Measurements from ENCODE around the gene SNORC. TPM values are rescaled to one million over a fixed set of nuclear protein-coding genes. Genes with fewer than 3 reads are reported as not detected.

Gene SNORC
- polyA plus RNA-seq, 4 donors: 1.2 to 2.4 (median 1.7) TPM

DNA sequence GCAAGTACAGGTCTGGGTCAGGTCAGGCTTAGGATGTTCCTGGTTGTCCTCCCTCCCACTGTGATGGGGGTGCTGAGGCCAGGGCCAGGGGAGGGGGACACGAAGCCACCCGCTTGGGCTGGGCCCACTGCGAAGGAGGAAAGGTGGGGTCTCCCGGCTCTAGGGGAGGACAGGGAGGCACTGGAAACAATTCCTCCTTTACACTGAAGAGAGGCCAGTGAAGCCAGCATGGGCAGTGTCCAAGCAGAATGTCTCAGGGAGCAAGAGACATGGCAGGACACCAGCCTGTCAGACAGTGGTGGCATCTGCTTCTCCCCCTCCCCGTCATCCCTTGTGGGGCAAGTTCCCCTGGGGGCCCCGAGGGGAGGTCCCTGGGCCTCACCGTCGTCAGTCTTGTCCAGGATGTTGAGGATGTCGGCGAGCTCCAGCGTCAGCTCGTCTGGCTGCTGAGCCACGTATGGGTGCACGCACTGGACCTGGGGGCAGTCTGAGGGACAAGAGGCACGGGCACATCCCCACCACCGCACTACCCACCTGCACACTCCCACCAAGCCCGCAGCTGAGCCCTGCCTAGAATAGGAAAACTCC lies 10.8 kb downstream of the SNORC start:
- no peak for DNase-seq (ENCODE audit: low read depth in 4 of 4, low spot score in 3 of 4)

DNA sequence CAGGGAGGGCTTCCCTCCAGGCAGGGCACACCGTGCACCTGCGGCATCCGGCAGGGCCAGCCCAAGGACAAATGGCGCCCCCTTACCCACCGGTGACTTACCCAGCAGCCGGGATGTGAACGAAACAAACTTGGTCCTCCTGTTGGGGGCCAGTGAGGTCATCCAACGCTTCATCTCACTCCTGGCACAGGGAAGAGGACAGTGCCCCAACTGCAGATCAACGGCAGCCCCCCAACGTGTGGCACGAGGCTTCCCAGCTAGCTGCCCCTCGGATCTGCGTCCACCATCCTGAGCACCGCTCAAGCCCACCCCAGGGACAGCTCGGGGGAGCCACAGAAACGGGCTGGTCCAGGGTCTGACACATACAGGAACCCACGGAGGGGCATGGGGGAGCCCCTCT lies 12.0 kb downstream of the SNORC start:
- DNase-seq (ENCODE audit: low read depth in 4 of 4, low spot score in 3 of 4): no peak

DNA sequence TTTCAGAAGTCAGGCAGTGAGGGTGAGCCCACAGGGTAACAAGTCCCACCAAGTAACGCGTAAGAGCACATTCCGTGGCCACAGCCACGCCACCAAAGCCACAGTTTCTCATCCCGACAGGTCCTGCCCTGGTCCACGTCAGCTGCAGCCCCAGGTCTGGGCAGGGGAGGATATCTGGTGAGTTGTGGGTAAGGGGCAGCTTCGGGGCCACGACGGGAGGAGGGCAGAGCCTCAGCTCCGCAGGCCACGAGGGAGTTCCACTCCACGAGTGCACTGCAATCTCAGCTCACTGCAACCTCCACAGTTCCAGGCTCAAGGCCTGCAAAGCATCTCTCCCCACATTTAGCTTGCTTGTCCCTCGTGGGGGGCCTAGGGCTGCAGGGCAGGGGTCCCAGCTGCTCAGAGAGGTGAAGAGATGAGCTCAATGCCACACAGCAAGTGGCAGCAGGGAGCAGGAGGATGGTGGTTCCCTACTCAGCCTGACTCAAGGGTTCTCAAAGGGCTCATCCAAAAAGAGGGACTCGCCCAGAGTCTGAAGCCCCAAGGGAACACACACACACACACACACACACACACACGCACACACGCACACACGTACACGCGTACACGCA lies 12.5 kb downstream of the SNORC start:
- DNase-seq (ENCODE audit: low read depth in 4 of 4, low spot score in 3 of 4): no peak

DNA sequence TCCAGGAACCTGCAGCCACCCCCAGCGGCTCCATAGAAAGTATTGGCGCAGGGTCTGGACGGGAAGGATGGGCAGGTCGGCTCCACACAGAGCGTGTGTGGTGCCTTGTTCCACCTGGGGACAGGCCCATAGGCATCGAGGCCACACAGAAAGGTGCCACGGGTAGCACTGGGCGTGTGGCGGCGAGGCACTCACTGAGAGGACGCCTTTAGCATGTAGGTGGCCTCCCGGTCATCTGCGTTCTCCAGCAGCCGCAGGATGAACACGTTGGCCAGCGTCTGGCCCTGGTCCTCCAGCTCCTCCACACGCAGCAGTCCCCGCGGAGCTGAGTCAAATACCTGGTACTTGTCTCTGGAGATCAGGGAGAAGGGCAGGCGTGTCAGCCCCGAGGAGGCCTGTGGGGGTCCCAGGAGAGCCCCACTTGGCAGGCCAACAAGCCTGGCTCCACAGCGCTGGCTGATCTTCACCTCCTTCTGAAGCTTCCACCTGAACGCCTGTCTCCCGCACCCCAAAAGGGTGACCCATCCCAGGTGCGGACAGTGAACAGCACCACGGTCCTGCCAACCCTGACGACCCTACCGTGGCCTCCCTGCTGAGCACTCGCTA lies 13.2 kb downstream of the SNORC start:
- no peak for DNase-seq (ENCODE audit: low read depth in 4 of 4, low spot score in 3 of 4)

DNA sequence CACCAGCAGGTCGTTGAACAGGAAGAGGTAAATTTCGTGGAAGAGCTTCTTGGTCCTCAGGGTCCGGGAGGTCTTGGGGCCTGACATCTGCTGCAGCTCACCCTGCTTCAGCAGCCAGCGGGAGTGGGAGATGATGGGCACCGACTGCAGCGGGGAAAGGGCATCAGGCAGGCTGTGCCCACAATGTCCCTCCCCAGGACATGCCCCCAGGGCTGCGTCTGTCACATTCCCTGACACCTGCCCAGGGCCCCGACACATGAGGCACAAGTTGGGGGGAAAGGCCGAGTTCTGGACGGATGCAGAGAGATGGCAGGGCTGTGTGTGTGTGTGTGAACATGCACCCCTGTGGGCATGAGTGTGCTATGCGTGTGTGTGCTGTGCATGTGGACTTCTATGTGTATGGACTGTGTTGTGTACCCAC lies 13.9 kb downstream of the SNORC start:
- DNase-seq (ENCODE audit: low read depth in 4 of 4, low spot score in 3 of 4): no peak

DNA sequence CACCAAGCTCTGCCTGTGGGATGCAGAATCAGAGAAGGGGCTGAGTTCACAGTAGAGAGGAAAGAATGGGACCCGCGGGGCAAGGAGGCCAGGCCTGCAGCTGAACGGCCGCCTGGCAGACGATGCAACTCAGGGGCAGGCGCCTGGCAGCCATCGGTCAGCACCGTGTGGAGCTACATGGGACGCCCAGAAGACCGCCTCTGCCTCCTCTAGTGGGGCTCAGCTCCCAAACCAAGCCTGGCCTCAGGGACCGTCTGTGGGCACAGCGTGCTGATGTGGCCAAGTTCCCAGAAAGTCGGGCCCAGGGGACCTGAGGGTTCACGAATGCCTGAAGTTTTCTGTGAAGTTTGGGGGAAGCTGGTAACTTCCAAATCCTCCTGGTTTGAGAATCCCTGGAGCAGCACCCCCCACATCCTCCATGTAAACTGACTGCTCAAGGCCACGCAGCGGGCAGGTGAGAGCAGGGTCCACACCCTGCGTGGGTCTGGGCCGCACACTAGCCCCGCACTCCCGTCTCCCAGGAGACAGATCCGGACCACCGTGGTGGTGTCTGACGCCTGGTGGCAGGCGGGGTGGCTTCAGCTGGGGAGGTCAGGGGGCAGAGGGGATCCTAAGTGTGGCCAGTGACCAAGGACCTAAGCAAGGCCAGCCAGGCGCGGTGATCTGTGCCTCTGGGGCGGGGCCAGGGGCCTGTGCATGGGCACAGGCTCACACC lies 14.6 kb downstream of the SNORC start:
- DNase-seq (ENCODE audit: low read depth in 4 of 4, low spot score in 3 of 4): no peak

DNA sequence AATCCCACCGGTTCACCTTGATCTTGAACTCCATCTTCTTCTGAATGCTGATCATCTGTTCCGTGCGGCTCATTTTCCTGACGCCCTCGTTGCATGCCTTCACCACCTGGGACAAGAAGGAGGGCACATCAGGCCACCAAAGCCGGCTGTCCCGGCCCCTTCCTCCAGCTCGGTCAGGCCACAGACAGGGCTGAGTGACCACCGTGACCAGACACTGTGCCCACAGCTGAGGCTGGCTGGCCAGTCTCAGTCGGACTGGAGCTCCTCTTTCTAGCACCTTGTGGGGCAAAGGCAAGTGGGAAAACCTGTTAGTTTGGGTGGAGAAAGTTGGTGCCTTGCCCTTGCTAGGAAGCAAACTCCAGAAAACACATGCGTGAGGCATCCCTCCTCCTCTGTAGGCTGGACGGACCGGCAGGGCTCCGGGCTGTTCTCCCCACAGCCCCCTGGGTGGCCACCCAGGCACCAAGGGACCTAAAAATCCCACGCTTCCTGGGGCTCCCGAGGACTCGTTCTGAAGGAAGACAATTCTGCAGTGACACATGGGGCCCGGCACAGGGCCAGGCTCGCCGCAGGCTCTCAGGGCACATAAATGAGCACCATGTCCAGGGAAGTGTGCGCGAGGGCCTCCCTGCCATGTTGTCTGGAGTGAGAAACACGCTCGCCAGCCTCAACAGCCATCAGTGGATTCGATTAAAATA lies 15.3 kb downstream of the SNORC start:
- DNase-seq (ENCODE audit: low read depth in 4 of 4, low spot score in 3 of 4): no peak

DNA sequence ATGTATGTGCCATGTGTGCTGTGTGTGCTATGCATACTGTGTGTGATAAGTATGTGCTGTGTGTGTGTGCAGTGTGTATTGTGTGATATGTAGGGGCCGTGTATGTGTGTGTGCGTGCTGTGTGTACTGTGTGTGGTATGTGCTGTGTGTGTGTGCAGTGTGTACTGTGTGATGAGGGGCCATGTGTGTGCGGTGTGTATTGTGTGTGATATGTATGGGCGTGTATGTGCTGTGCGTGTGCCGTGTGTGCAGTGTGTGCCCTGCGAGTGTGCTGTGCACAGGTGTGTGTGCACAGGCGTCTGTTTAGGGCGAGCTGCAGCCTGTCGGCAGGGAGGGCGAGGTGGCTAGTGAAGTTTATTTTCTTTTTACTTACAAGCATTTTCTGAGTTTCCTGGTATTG lies 16.1 kb downstream of the SNORC start:
- DNase-seq (ENCODE audit: low read depth in 4 of 4, low spot score in 3 of 4): no peak

DNA sequence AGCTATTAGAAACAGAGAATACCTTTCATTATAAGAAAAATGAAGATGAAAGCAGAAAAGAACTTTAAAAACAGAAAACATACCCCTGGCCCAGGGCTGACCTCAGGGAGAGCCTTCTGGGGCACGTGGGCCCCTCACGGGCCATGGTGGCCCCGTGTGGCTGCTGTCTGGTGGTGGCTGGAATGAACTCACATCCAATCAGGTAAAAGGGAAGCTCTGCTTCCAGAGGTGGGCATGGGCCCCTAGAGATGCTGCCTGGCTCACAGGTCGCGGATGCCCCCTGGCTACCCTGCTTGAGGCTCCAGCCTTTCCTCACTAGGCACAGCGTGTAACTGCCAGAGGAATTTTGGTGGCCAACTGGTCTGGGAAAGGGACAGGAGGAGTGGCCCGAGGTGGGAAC lies 16.6 kb downstream of the SNORC start:
- DNase-seq (ENCODE audit: low read depth in 4 of 4, low spot score in 3 of 4): no peak

DNA sequence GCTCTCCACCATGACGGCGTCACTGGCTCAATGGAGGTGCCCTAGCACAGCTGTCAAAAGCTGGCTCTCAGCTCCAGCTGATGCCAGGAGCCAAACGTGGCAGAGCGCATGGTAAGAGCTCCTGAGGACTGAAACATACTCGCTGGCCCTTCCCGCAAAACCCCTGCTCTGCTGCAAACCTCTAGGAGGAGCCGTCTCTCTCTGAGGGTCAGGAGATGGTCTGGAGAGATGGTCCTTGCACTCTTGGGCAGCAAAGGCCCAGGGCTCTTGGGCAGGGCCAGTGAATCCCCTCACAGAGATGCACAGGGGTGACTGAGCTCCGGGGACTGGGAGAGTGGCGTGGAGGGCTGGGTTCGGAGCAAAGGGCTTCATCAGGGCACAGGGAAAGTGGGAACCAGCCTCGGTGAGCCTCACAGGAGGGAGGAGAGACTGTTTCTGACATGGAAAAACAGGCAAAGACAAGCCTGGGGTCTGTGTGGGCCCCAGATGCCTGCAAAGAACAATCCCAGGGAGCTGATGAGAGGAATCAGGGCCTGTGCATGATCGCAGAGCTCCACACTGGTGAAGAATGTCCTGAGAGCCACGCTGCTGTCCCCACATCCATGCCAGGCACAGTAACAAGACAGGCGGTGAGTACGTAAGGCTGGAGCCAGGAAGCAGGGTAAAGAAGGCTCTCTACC lies 17.2 kb downstream of the SNORC start:
- DNase-seq (ENCODE audit: low read depth in 4 of 4, low spot score in 3 of 4): no peak

DNA sequence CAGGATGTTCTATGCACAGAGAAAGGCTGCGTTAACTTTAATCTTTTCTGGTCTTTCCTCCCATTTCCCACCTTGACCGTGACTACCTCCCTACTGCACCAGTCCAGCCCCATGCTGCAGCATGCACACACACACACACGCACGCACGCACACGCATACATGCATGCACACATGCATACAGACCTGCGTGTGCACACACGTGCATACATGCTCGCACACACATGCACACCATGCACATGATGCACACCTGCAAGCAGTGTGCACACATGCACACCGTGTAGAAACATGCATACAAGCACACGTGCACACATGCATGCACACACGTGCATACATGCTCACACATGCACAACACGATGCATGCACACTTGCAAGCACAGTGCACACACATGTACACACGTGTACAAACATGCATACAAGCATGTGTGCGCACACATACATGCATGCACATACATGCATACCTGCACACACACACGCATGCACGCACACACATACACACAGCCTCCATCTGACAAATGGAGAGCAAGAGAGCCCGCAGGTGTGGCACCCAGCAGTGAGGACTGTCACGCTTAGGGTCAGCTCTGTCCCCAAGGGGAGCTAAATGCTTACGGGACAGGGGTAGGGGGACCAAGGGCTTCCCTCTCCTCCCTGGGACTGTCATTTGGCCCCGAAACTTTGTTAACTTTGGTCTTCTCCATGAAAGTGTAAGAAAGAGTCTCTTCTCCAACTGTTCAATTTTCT lies 18.2 kb downstream of the SNORC start:
- DNase-seq (ENCODE audit: low read depth in 4 of 4, low spot score in 3 of 4): no peak

DNA sequence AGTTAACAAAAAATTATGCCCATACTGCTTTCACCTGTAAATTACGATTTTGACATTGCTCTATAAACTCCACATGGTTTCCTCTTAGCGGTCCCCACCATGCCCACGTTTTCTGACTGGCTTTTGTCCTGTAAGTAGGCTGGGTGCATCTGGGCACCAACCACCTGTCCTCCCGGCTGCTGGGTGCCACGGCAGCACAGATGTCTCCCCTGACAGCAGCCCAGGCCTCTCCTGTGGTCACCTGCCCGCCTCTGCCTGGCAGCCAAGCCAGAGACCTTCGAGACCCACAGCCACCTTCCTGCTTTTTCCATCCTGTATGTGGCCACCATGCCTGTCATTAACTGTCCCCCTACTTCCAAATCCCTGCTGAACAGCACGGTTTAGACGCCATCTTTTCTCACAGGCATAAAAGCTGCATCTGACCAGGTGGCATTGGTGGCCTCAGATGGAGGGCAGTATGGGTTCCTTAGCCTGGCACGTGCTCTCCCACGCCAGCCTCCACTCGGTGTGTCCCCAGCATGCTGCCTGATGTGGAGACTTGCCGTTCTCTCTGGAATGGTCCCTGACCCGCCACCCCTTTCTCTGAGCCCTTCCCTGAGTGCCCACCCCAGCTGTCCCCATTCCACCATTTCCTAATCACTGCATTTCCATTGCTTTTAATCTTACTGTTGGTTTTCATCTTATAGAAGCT lies 18.9 kb downstream of the SNORC start:
- DNase-seq (ENCODE audit: low read depth in 4 of 4, low spot score in 3 of 4): no peak

DNA sequence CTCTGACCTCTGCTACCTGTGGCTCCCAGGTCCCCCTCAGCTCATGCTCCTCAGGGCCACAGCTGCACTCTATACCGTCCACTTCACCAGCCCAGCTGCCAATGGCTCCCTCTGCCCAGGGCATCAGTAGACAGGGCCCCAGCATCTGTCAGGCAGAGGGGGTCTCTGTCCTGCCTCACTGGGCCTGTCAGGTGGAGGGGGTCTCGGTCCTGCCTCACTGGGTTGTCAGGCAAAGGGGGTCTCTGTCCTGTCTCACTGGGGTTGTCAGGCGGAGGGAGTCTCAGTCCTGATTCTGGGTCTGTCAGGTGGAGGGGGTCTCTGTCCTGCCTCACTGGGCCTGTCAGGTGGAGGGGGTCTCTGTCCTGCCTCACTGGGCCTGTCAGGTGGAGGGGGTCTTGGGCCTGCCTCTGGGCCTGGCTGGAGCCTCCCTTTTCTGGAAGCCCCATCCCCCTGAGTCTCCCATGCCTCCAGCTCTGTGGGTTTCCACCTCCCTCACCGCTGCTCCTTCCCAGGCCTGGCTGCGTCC lies 19.9 kb downstream of the SNORC start:
- no peak for DNase-seq (ENCODE audit: low read depth in 4 of 4, low spot score in 3 of 4)

DNA sequence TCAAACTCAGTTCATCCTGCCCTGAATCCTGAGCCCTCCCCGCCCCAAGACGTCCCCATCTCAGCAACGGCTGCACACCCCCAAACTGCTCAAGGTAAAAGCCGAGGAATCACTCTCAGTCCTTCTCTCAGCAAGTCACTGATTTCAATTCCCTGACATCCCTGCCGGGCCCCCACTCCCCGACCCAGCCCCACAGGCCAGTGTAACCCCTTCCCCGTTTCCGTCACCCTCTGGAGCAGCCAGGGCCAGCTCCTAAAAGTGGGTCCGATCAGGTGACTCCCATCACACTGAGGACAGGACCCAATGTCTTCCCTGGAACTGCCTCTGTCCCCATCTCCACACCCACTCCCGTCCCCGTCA lies 20.5 kb downstream of the SNORC start:
- no peak for DNase-seq (ENCODE audit: low read depth in 4 of 4, low spot score in 3 of 4)

DNA sequence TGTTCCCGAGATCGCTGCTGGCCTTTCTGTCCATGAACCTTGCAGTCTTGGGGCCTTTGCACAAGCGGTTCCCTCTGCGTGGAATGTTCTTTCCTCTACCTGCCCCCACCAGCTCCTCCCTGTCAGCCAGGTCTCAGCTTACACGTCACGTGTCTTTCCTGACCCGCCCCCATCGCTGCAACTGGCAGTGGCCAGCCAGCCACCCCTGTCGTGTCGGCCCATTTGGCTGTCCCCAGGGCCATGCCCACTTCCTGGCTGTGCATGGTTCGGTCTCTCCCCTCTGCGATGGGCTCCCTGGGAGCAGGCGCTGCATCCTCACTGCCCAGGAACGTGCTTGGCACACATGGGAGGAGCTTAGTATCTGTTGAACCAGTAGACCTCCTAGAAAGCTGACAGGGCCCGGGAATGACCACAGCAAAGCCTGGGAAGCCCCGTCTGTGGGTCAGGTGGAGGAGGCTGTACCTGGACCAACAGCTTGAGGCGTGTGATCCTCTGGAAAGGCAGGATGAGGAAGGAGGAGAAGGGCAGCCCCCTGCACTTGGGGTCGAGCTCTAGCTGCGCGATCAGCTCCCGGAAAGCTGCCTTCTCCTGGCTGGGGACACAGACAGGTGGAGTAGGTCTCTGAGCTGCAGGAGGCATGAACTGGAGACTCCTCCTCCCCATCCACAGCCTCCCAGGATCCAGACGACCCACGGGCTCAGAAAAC lies 21.0 kb downstream of the SNORC start:
- DNase-seq (ENCODE audit: low read depth in 4 of 4, low spot score in 3 of 4): peak in 3 of 4 donors; percentile 26 to 49 (median 43)

DNA sequence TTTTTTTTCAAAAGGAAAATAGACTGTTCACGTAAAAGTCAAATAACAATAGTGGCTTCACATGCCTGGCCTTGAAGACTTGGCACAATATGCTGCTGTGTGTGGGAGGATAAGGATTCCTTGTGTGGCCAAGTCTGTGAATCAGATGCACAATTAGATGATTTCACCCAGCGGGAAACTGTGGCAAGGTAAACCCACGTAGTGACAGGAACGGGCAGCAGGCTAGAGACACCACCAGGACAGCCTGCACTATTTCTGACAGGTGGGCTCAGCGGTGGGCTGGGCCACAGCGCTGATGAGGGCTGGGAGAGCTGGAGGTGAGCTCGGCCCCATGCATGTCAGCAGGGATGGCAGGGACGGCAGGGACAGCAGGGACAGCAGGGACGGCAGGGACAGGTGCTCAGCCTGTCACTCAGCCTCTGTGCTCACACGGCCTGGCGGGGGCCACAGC lies 21.6 kb downstream of the SNORC start:
- no peak for DNase-seq (ENCODE audit: low read depth in 4 of 4, low spot score in 3 of 4)

DNA sequence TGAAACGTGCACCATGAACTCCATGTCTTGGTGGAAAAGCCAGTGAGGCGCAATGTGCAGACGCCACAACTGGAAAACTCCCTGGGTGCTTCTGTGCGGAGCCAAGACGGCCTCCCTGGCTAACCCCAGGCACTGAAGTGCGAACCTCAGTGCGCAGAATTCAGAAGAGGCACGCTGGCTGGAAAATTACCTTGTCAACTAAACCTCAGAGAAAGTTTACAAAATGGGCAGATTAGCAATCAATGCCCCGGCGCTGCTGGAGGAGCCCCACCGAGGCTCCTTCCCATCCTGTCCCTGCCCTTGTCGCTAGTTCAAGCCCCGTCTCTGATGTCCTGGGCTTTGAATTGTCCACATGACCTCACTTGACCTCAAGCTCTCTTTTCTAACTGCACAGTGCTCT lies 22.2 kb downstream of the SNORC start:
- DNase-seq (ENCODE audit: low read depth in 4 of 4, low spot score in 3 of 4): no peak

DNA sequence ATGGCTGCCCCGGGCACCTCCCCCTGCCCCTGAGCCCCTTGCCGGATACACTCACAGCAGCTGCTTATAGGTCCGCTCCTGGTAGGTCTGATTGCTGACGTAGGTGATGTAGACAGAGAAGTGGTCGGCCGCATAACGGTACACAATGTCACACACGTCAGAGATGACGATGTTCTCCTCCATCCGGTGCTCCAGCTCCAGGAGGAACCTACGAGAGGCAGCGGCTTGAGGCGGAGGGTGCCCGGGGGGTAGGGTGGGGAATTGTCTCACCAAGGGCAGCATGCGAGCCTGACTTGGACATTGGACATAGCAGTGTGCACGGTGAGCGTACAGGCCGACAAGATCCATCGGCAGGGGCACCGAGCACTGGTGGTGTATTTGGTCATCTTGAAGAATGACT lies 22.8 kb downstream of the SNORC start:
- DNase-seq (ENCODE audit: low read depth in 4 of 4, low spot score in 3 of 4): no peak

DNA sequence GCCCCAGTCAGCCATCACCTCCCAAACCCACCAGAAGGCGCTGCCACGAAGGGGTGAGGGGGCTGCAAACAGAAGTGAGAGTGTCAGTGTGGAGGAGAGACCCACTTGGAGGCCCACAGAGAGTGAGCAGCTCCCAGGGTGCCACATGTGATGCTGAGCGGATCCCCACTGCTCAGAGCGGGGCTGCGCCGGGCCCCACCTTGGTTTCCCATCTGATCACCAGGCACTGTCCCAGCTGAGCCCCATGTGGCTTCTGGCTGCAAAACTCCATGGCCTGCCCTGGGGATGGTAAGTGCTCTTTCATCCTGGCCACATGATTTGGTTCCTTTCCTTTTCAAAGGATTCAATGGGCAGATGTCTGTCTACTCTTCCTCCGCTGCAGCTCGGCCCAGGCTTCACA lies 23.8 kb downstream of the SNORC start:
- no peak for DNase-seq (ENCODE audit: low read depth in 4 of 4, low spot score in 3 of 4)
